ENCODE measurements around the gene NRDE2. TPM values are rescaled to one million over a fixed set of nuclear protein-coding genes. Genes with fewer than 3 reads are reported as not detected.
A peak's percentile ranks its signal among the peaks of the same experiment; 100 is the strongest.

Gene NRDE2, protein sequence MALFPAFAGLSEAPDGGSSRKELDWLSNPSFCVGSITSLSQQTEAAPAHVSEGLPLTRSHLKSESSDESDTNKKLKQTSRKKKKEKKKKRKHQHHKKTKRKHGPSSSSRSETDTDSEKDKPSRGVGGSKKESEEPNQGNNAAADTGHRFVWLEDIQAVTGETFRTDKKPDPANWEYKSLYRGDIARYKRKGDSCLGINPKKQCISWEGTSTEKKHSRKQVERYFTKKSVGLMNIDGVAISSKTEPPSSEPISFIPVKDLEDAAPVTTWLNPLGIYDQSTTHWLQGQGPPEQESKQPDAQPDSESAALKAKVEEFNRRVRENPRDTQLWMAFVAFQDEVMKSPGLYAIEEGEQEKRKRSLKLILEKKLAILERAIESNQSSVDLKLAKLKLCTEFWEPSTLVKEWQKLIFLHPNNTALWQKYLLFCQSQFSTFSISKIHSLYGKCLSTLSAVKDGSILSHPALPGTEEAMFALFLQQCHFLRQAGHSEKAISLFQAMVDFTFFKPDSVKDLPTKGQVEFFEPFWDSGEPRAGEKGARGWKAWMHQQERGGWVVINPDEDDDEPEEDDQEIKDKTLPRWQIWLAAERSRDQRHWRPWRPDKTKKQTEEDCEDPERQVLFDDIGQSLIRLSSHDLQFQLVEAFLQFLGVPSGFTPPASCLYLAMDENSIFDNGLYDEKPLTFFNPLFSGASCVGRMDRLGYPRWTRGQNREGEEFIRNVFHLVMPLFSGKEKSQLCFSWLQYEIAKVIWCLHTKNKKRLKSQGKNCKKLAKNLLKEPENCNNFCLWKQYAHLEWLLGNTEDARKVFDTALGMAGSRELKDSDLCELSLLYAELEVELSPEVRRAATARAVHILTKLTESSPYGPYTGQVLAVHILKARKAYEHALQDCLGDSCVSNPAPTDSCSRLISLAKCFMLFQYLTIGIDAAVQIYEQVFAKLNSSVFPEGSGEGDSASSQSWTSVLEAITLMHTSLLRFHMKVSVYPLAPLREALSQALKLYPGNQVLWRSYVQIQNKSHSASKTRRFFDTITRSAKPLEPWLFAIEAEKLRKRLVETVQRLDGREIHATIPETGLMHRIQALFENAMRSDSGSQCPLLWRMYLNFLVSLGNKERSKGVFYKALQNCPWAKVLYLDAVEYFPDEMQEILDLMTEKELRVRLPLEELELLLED
- 10 to 100 TPM in 2 of 4 donors, 1 to 10 TPM in 2; 7.5 to 18.3 (median 10.2) TPM for total RNA-seq

DNA sequence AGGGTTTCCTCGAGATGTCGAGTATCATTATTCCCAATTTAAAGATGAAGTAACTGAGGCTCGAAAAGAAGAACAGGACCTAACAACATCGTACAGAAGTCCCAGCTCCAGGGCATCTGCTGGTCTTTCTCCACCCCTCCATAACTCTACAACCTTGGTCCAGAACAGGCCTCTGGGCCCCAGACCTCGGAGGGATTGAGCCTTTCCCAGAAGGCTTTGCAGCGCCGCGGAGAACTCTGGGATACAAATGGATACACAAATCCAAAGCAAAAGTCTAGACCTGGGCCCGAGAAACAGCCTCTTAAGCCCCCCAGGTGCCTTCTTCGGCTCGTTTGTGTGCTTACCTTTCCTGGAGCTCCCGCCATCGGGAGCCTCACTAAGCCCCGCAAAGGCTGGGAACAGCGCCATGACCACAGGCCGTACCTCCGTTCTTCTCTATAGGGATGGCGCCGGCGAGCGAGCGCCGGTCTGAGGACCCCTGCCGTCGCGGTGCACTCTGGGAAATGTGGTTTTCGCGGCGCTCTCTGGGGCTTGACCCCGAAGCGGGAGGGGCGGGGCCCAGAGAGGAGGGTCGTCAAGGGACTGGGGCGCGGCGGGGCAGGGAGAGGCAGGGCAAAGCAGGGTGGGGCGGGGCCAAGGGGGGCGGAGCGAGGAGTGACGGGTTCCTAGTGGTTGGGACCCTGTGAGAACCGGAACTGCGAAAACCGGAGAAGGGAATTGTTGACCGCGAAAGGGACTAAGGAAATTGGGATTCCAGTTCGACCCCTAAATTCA is at the start of gene NRDE2:
NRDE2 (minus strand) TSS at position 445 of the 774 bp plus-strand sequence; CDS start at position 408, 37 bp downstream.
- no peak for TF ChIP-seq POLR2A (IDR thresholded peaks at IDR 0.05)
- no peak for TF ChIP-seq CTCF (IDR thresholded peaks at IDR 0.05)
- DNase-seq (ENCODE audit: low spot score in 2 of 2): peak; percentile 98 to 100
- peak within 1 kb of the TSS; percentile 51 for H3K4me3 ChIP-seq (ENCODE audit: low read depth, poor library complexity, severe bottlenecking)
- intact Hi-C loops (cut with DNase I; ENCODE audit: low total_unique reads): loop anchor here (5.0 kb wide), 1 partner anchor 1171 kb away; no protein-coding TSS in a partner anchor
- WGBS, 2 donors: 4 to 6% methylated on average over 41 to 44 of the region's 46 CpGs

DNA sequence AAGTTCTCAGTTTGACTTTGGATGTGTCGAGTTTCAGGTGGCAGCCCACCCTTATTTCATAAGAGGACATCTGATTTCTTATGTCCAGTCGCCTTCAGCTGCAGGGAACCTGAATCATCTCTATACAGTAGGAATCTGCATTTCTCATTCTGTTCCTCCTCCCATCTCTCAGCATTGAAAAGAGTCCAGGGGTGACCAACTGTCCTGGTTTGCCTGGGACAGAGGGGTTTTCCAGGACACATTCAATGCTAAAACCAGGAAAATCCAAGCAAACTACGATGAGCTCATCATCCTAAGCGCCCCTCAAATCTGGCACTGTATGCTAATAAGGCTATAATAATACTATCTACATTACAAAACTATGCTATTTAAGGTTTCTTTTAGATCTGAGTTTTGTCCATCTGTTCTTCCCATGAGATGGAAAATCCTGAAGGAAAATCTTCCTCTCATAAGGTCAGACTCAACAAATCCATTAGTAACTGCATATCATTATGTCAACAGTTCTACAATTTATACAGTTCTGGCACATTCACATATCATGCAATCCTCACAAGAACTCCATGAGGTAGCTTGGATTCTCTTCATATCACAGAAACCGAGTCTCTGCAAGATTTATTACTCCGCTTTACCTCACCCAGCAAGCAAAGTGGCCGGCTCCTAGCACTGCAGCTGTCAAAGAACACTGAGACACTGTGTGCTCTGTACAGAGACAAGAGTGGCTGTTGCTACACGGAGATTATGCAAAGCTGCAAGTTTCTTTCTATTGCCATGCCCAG is 49.5 kb upstream of the NRDE2 start:
- DNase-seq (ENCODE audit: low spot score in 2 of 2): peak in 1 of 2 donors; percentile 52
- no peak for TF ChIP-seq CTCF (IDR thresholded peaks at IDR 0.05)
- no peak for TF ChIP-seq POLR2A (IDR thresholded peaks at IDR 0.05)
- H3K4me3 ChIP-seq (ENCODE audit: low read depth, poor library complexity, severe bottlenecking): no peak overlapping the region
- WGBS, 2 donors: 53 to 54% methylated on average over 8 of the region's 8 CpGs
- intact Hi-C loops (cut with DNase I; ENCODE audit: low total_unique reads): no loop called here

DNA sequence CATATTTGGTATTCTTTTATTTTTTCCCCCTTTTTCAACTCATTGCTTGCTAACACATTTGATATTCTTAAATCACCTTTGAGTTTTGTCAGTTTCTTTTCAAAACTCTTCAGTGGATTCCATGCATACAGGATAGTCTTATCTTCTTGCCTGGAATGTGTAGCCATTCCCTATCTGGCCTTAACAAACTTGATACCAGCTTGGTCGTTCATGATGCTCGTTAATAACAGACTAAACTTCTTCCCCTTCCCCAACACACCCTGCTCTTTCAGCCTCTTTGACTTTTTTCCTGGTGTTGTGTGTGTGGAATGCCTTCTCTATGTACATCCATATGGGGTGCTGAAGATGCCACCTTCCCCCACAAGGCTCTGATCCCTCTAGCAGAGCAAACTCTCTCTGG is 47.4 kb upstream of the NRDE2 start:
- no peak for TF ChIP-seq POLR2A (IDR thresholded peaks at IDR 0.05)
- TF ChIP-seq CTCF (IDR thresholded peaks at IDR 0.05): no peak
- DNase-seq (ENCODE audit: low spot score in 2 of 2): no peak
- 94% methylated on average over 2 of the region's 2 CpGs for WGBS, 2 donors

DNA sequence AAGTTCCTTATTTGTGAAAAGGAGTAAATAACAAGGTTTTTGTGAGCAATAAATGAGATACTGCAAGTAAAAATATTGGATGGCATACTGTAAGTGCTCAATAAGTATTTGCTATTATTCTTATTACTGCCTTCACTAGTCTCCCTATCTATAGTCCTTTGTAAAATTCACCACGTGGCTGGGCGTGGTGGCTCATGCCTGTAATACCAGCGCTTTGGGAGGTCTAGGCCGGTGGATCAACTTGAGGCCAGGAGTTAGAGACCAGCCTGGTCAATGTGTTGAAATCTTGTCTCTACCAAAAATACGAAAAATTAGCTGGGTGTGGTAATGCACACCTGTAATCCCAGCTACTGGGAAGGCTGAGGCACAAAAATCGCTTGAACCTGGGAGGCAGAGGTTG is 46.5 kb upstream of the NRDE2 start:
- intact Hi-C loops (cut with DNase I; ENCODE audit: low total_unique reads): no loop called here
- TF ChIP-seq CTCF (IDR thresholded peaks at IDR 0.05): no peak
- no peak for TF ChIP-seq POLR2A (IDR thresholded peaks at IDR 0.05)
- WGBS, 2 donors: 90 to 93% methylated on average over 6 of the region's 6 CpGs
- no peak overlapping the region for H3K4me3 ChIP-seq (ENCODE audit: low read depth, poor library complexity, severe bottlenecking)
- DNase-seq (ENCODE audit: low spot score in 2 of 2): no peak

More for the DNA sequence above, 47.4 kb upstream of the NRDE2 start:
- no peak overlapping the region for H3K4me3 ChIP-seq (ENCODE audit: low read depth, poor library complexity, severe bottlenecking)
- intact Hi-C loops (cut with DNase I; ENCODE audit: low total_unique reads): no loop called here
